SU-DHL-6 (cell line): ENCODE results near the gene ALDH18A1.

ENCODE experiments used
- H2AFZ ChIP-seq: fragments of 200-600 bp; sonication (generic); 2 replicates; pipeline ENCODE4 v1.6.1; 2014; ENCODE audit warnings: low read depth, mild to moderate bottlenecking, moderate library complexity, mixed read lengths, antibody characterized with exemption, low read length; ENCODE audit not compliant: severe bottlenecking
- H3F3A ChIP-seq: fragments of 200-600 bp; shearing (Covaris generic); 2 replicates; pipeline ENCODE4 v1.6.0; 2016; ENCODE audit warnings: antibody characterized with exemption, mild to moderate bottlenecking; ENCODE audit not compliant: insufficient read depth
- H3K27ac ChIP-seq: fragments of 200-600 bp; sonication (generic); 2 replicates; pipeline ENCODE4 v1.5.1; 2016; ENCODE audit warnings: low read depth, mild to moderate bottlenecking, low read length, moderate library complexity, mixed read lengths
- H3K27me3 ChIP-seq: fragments of 200-600 bp; sonication (generic), shearing (Covaris generic); 2 replicates; pipeline ENCODE4 v1.6.0; 2014; ENCODE audit warnings: mild to moderate bottlenecking, low read length
- H3K36me3 ChIP-seq: fragments of 200-600 bp; sonication (generic); 2 replicates; pipeline ENCODE4 v1.6.1; 2014; ENCODE audit warnings: mild to moderate bottlenecking, low read length, mixed read lengths
- H3K4me2 ChIP-seq: fragments of 300-600, 200-600 bp; shearing (Covaris generic), sonication (generic); 2 replicates; pipeline ENCODE4 v1.6.0; 2014; ENCODE audit warnings: low read length, low read depth, mild to moderate bottlenecking; ENCODE audit not compliant: poor library complexity, severe bottlenecking
- H3K4me3 ChIP-seq: fragments of 200-600 bp; sonication (generic); 2 replicates; pipeline ENCODE4 v1.5.1; 2014; ENCODE audit warnings: antibody characterized with exemption, low read length, mild to moderate bottlenecking, mixed read lengths; ENCODE audit not compliant: insufficient read depth, poor library complexity, severe bottlenecking
- H3K79me2 ChIP-seq: fragments of 200-600 bp; sonication (generic); 2 replicates; pipeline ENCODE4 v1.6.1; 2014; ENCODE audit warnings: mild to moderate bottlenecking, low read length, moderate library complexity; ENCODE audit not compliant: insufficient read depth
- H3K9ac ChIP-seq: fragments of 200-600 bp; sonication (generic); 2 replicates; pipeline ENCODE4 v1.7.0; 2014; ENCODE audit warnings: mild to moderate bottlenecking, low read length
- H3K9me2 ChIP-seq: fragments of 200-600 bp; sonication (generic); replicated peaks from 2 replicates; pipeline ENCODE4 v1.6.1; 2014; ENCODE audit warnings: low read length; ENCODE audit not compliant: insufficient read depth
- H3K9me3 ChIP-seq: fragments of 200-600 bp; sonication (generic); 2 replicates; pipeline ENCODE4 v1.6.1; 2014; ENCODE audit warnings: low read length, mixed read lengths; ENCODE audit not compliant: insufficient read depth
- H4K20me1 ChIP-seq: fragments of 200-600 bp; sonication (generic); 2 replicates; pipeline ENCODE4 v1.6.1; 2014; ENCODE audit warnings: low read depth, mild to moderate bottlenecking, antibody characterized with exemption, low read length, moderate library complexity, mixed read lengths
- CTCF ChIP-seq: fragments of 200-600 bp; sonication (generic); IDR thresholded peaks from one replicate; pipeline ENCODE4 v1.5.1; 2017; ENCODE audit warnings: antibody characterized with exemption, mild to moderate bottlenecking, low read length, moderate library complexity; ENCODE audit not compliant: insufficient read depth, poor library complexity, severe bottlenecking
- EZH2phosphoT487 ChIP-seq: fragments of 200-600 bp; sonication (generic), shearing (Covaris generic); conservative IDR thresholded peaks from 2 replicates; pipeline ENCODE4 v1.6.1; 2018; ENCODE audit warnings: mild to moderate bottlenecking, antibody characterized with exemption, low read length, moderate library complexity, mixed read lengths

Gene ALDH18A1

GRCh38 chr10:95564291-95564690 lies 92.2 kb downstream of the ALDH18A1 start:
- H3K4me2 ChIP-seq, result no peak overlapping the region
- H3K36me3 ChIP-seq, result no peaks in the 10 kb centered on the region
- H3K9me2 ChIP-seq, result no peaks in the 10 kb centered on the region
- TF ChIP-seq EZH2phosphoT487 (no peak), CTCF (no peak)
- no peak overlapping the region for H2AFZ ChIP-seq
- no peak overlapping the region for H3K4me3 ChIP-seq
- no peaks in the 10 kb centered on the region for H3K9me3 ChIP-seq
- H3K27me3 ChIP-seq, result no peaks in the 10 kb centered on the region; the same call in 1 of the 2 replicates
- H3F3A ChIP-seq, result no peaks in the 10 kb centered on the region
- H3K79me2 ChIP-seq, result no peaks in the 10 kb centered on the region
- H3K9ac ChIP-seq, result no peak overlapping the region
- no peaks in the 10 kb centered on the region for H4K20me1 ChIP-seq
- no peak overlapping the region for H3K27ac ChIP-seq

- TF ChIP-seq CTCF (no peak), EZH2phosphoT487 (no peak)
- H3K9me3 ChIP-seq, result no peaks in the 10 kb centered on the region
- no peak overlapping the region for H3K4me2 ChIP-seq
- no peaks in the 10 kb centered on the region for H3K79me2 ChIP-seq
- no peak overlapping the region for H3K9ac ChIP-seq
- no peaks in the 10 kb centered on the region for H3F3A ChIP-seq
- H2AFZ ChIP-seq, result no peak overlapping the region
- H3K27ac ChIP-seq, result no peak overlapping the region
- H4K20me1 ChIP-seq, result no peaks in the 10 kb centered on the region
- no peaks in the 10 kb centered on the region; the same call in 1 of the 2 replicates for H3K27me3 ChIP-seq
- no peaks in the 10 kb centered on the region for H3K9me2 ChIP-seq
- no peak overlapping the region for H3K4me3 ChIP-seq
- no peaks in the 10 kb centered on the region for H3K36me3 ChIP-seq
Observed at GRCh38 chr10:95562341-95562965, 94.1 kb downstream of the ALDH18A1 start.

GRCh38 chr10:95561864-95562177 lies 94.7 kb downstream of the ALDH18A1 start:
- H3K27me3 ChIP-seq, result no peaks in the 10 kb centered on the region; the same call in 1 of the 2 replicates
- H3F3A ChIP-seq, result no peaks in the 10 kb centered on the region
- TF ChIP-seq CTCF, result no peak
- TF ChIP-seq EZH2phosphoT487, result no peak
- H2AFZ ChIP-seq, result peak overlapping the region; percentile 77
- peak overlapping the region; percentile 92 for H3K4me3 ChIP-seq
- H3K27ac ChIP-seq, result no peak overlapping the region
- H3K9me2 ChIP-seq, result no peaks in the 10 kb centered on the region
- no peaks in the 10 kb centered on the region for H3K79me2 ChIP-seq
- peak overlapping the region; percentile 54 for H3K9ac ChIP-seq
- peak overlapping the region; percentile 75 for H3K4me2 ChIP-seq
- no peaks in the 10 kb centered on the region for H3K9me3 ChIP-seq
- no peaks in the 10 kb centered on the region for H3K36me3 ChIP-seq
- no peaks in the 10 kb centered on the region for H4K20me1 ChIP-seq
